ENCODE data around the gene CRYM.
"Not testable (repeated sequence)": the region's sequence is repeated elsewhere in the genome, so short reads cannot be mapped to it uniquely, and the experiment has no call there.

CRYM gene

GRCh38 chr16:21277927-21278706 lies at the start of gene CRYM:
CRYM (minus strand) TSS chr16:21278290; CDS start chr16:21278251, 39 bp downstream.
- no peak for DNase-seq (ENCODE audit: low read depth, low spot score)

- DNase-seq (ENCODE audit: low read depth, low spot score): no peak
These were observed 49.0 kb upstream of the CRYM start for GRCh38 chr16:21327046-21327445.

GRCh38 chr16:21326459-21326858 lies 48.4 kb upstream of the CRYM start:
- DNase-seq (ENCODE audit: low read depth, low spot score): no peak

- no peak for DNase-seq (ENCODE audit: low read depth, low spot score)
These were observed 46.2 kb upstream of the CRYM start for GRCh38 chr16:21324267-21324666.

- DNase-seq (ENCODE audit: low read depth, low spot score): not testable (repeated sequence)
These were observed 44.2 kb upstream of the CRYM start for GRCh38 chr16:21322251-21322650.

- DNase-seq (ENCODE audit: low read depth, low spot score): no peak
These were observed 43.6 kb upstream of the CRYM start for GRCh38 chr16:21321736-21322135.

GRCh38 chr16:21314339-21314738 lies 36.2 kb upstream of the CRYM start:
- no peak for DNase-seq (ENCODE audit: low read depth, low spot score)

- not testable (repeated sequence) for DNase-seq (ENCODE audit: low read depth, low spot score)
These were observed 34.8 kb upstream of the CRYM start for GRCh38 chr16:21312863-21313372.

- DNase-seq (ENCODE audit: low read depth, low spot score): not testable (repeated sequence)
These were observed 34.0 kb upstream of the CRYM start for GRCh38 chr16:21312046-21312445.

- not testable (repeated sequence) for DNase-seq (ENCODE audit: low read depth, low spot score)
These were observed 28.6 kb upstream of the CRYM start for GRCh38 chr16:21306712-21307111.

- no peak for DNase-seq (ENCODE audit: low read depth, low spot score)
These were observed 24.9 kb upstream of the CRYM start for GRCh38 chr16:21302898-21303528.

- DNase-seq (ENCODE audit: low read depth, low spot score): no peak
These were observed 24.4 kb upstream of the CRYM start for GRCh38 chr16:21302454-21302853.

GRCh38 chr16:21301895-21302291 lies 23.8 kb upstream of the CRYM start:
- no peak for DNase-seq (ENCODE audit: low read depth, low spot score)

- no peak for DNase-seq (ENCODE audit: low read depth, low spot score)
These were observed 23.2 kb upstream of the CRYM start for GRCh38 chr16:21301168-21301894.

GRCh38 chr16:21300309-21301167 lies 22.4 kb upstream of the CRYM start:
- peak; percentile 98 for DNase-seq (ENCODE audit: low read depth, low spot score)

GRCh38 chr16:21289789-21290188 lies 11.7 kb upstream of the CRYM start:
- DNase-seq (ENCODE audit: low read depth, low spot score): not testable (repeated sequence)

- no peak for DNase-seq (ENCODE audit: low read depth, low spot score)
These were observed 7.2 kb upstream of the CRYM start for GRCh38 chr16:21285314-21285713.

- no peak for DNase-seq (ENCODE audit: low read depth, low spot score)
These were observed 6.3 kb upstream of the CRYM start for GRCh38 chr16:21284414-21284813.

- no peak for DNase-seq (ENCODE audit: low read depth, low spot score)
These were observed 5.6 kb upstream of the CRYM start for GRCh38 chr16:21283521-21284289.

GRCh38 chr16:21281698-21282389 lies 3.8 kb upstream of the CRYM start:
- no peak for DNase-seq (ENCODE audit: low read depth, low spot score)
